Hepatocyte (in vitro differentiated cells): ENCODE data around the gene CDC37L1. TPM values are rescaled to one million over a fixed set of nuclear protein-coding genes. Genes with fewer than 3 reads are reported as not detected.
A peak's percentile ranks its signal among the peaks of the same experiment; 100 is the strongest.

Experiments used
- DNase-seq: peaks from one replicate; pipeline ENCODE4 v3.0.0-alpha.2; 2016; ENCODE audit warnings: low spot score
- H2AFZ ChIP-seq: fragments of 200-600 bp; sonication (generic); 2 replicates; pipeline ENCODE4 v1.6.0; 2016; ENCODE audit warnings: antibody characterized with exemption, mild to moderate bottlenecking
- H3K27ac ChIP-seq: fragments of 200-600 bp; sonication (generic); 2 replicates; pipeline ENCODE4 v1.5.1; 2016; ENCODE audit warnings: mild to moderate bottlenecking
- H3K27me3 ChIP-seq: fragments of 200-600 bp; sonication (generic); 2 replicates; pipeline ENCODE4 v1.6.1; 2016
- H3K36me3 ChIP-seq: fragments of 200-600 bp; sonication (generic); replicated peaks from 2 replicates; pipeline ENCODE4 v1.5.1; 2016; ENCODE audit warnings: low read depth; ENCODE audit not compliant: insufficient read depth
- H3K4me1 ChIP-seq: fragments of 200-600 bp; sonication (generic); 2 replicates; pipeline ENCODE4 v1.5.1; 2016; ENCODE audit warnings: mild to moderate bottlenecking, moderate library complexity; ENCODE audit not compliant: insufficient read depth
- H3K4me2 ChIP-seq: fragments of 200-600 bp; sonication (generic); 2 replicates; pipeline ENCODE4 v1.6.0; 2016
- H3K4me3 ChIP-seq: fragments of 200-600 bp; sonication (generic); 2 replicates; pipeline ENCODE4 v1.5.1; 2016; ENCODE audit warnings: mild to moderate bottlenecking
- H3K79me2 ChIP-seq: fragments of 200-600 bp; sonication (generic); 2 replicates; pipeline ENCODE4 v1.6.0; 2017; ENCODE audit warnings: mild to moderate bottlenecking
- H3K9me2 ChIP-seq: fragments of 200-600 bp; sonication (generic); replicated peaks from 2 replicates; pipeline ENCODE4 v1.6.0; 2017; ENCODE audit warnings: mild to moderate bottlenecking; ENCODE audit not compliant: insufficient read depth
- H3K9me3 ChIP-seq: fragments of 200-600 bp; sonication (generic); 2 replicates; pipeline ENCODE4 v1.5.1; 2016; ENCODE audit warnings: low read depth, mild to moderate bottlenecking
- H4K20me1 ChIP-seq: fragments of 200-600 bp; sonication (generic); 2 replicates; pipeline ENCODE4 v1.6.0; 2016; ENCODE audit warnings: mild to moderate bottlenecking; ENCODE audit not compliant: insufficient read depth, poor library complexity, severe bottlenecking
- CTCF ChIP-seq: fragments of 200-600 bp; sonication (generic); IDR thresholded peaks from 2 replicates; pipeline ENCODE4 v1.5.1; 2016; ENCODE audit warnings: antibody characterized with exemption, mild to moderate bottlenecking; ENCODE audit not compliant: poor library complexity
- EZH2 ChIP-seq: fragments of 200-600 bp; sonication (generic); IDR thresholded peaks from 2 replicates; pipeline ENCODE4 v1.6.1; 2016; ENCODE audit warnings: antibody characterized with exemption, mild to moderate bottlenecking, borderline replicate concordance
- EZH2phosphoT487 ChIP-seq: fragments of 200-600 bp; sonication (generic); IDR thresholded peaks from one replicate; pipeline ENCODE4 v1.6.1; 2018; ENCODE audit warnings: antibody characterized with exemption, mild to moderate bottlenecking, low read depth, moderate library complexity; ENCODE audit not compliant: unreplicated experiment, severe bottlenecking
- WGBS: methylation state at CpG from one replicate; pipeline ENCODE4 v1.1.6; 2016; ENCODE audit warnings: low lambda C conversion rate; ENCODE audit errors: missing lambda C conversion rate; 5-methylcytosine and 5-hydroxymethylcytosine counted together
- polyA plus RNA-seq: library from polyadenylated mRNA; unstranded; fragments of >200 nt; fragmentation: Nextera tagmentation; extraction: Ambion mirVana; gene quantifications from 2 replicates; pipeline ENCODE4 v1.2.1, GENCODE V29; 2016
- total RNA-seq: library from RNA; depleted of rRNA; stranded (reverse); fragments of >200 nt; gene quantifications from 2 replicates; pipeline ENCODE4 v1.2.3, GENCODE V29; 2014

The CDC37L1 gene
- total and polyA plus RNA-seq, 2 experiments from 2014 or later, result 17.2 to 25.5 TPM

GRCh38 chr9:4700091-4700490 lies 20.7 kb downstream of the CDC37L1 start:
- H3K9me2 ChIP-seq, result no peaks in the 10 kb centered on the region
- no peak for DNase-seq
- no peak overlapping the region for H2AFZ ChIP-seq
- peaks cover 5% of the 10 kb centered on the region for H3K4me1 ChIP-seq
- TF ChIP-seq EZH2phosphoT487 (no peak), EZH2 (no peak), CTCF (no peak)
- WGBS, result 74% methylated on average over 3 of the region's 3 CpGs
- H3K79me2 ChIP-seq, result peaks cover 19% of the 10 kb centered on the region
- no peak overlapping the region for H3K4me3 ChIP-seq
- H3K27me3 ChIP-seq, result no peaks in the 10 kb centered on the region
- no peaks in the 10 kb centered on the region for H3K9me3 ChIP-seq
- H3K36me3 ChIP-seq, result no peaks in the 10 kb centered on the region
- peak overlapping the region; percentile 18 for H3K4me2 ChIP-seq
- peak overlapping the region; percentile 10 for H3K27ac ChIP-seq
- no peaks in the 10 kb centered on the region for H4K20me1 ChIP-seq

- peaks cover 5% of the 10 kb centered on the region for H3K4me1 ChIP-seq
- H3K79me2 ChIP-seq, result peaks cover 18% of the 10 kb centered on the region
- no peak overlapping the region for H3K4me2 ChIP-seq
- no peak overlapping the region for H2AFZ ChIP-seq
- 87% methylated on average over 2 of the region's 2 CpGs for WGBS
- no peaks in the 10 kb centered on the region for H3K9me2 ChIP-seq
- no peak overlapping the region for H3K27ac ChIP-seq
- H3K27me3 ChIP-seq, result no peaks in the 10 kb centered on the region
- no peak overlapping the region for H3K4me3 ChIP-seq
- TF ChIP-seq EZH2phosphoT487 (no peak), EZH2 (no peak), CTCF (no peak)
- H3K9me3 ChIP-seq, result no peaks in the 10 kb centered on the region
- no peak for DNase-seq
- no peaks in the 10 kb centered on the region for H4K20me1 ChIP-seq
- H3K36me3 ChIP-seq, result no peaks in the 10 kb centered on the region
Measured at GRCh38 chr9:4700932-4701331, 21.6 kb downstream of the CDC37L1 start.

GRCh38 chr9:4701526-4701925 lies 22.2 kb downstream of the CDC37L1 start:
- DNase-seq, result no peak
- H3K4me3 ChIP-seq, result no peak overlapping the region
- no peak overlapping the region for H3K27ac ChIP-seq
- peaks cover 13% of the 10 kb centered on the region for H3K79me2 ChIP-seq
- 87% methylated on average over 1 of the region's 1 CpG for WGBS
- H3K9me3 ChIP-seq, result no peaks in the 10 kb centered on the region
- H3K4me1 ChIP-seq, result peaks cover 5% of the 10 kb centered on the region
- H3K4me2 ChIP-seq, result no peak overlapping the region
- H4K20me1 ChIP-seq, result no peaks in the 10 kb centered on the region
- H3K36me3 ChIP-seq, result no peaks in the 10 kb centered on the region
- H3K9me2 ChIP-seq, result no peaks in the 10 kb centered on the region
- no peak for TF ChIP-seq EZH2phosphoT487
- TF ChIP-seq CTCF, result no peak
- no peak for TF ChIP-seq EZH2
- H2AFZ ChIP-seq, result no peak overlapping the region
- H3K27me3 ChIP-seq, result no peaks in the 10 kb centered on the region

- no peak for TF ChIP-seq CTCF
- TF ChIP-seq EZH2, result no peak
- no peak for TF ChIP-seq EZH2phosphoT487
- Histone ChIP-seq H3K4me2 (no peak overlapping the region), H4K20me1 (no peaks in the 10 kb centered on the region), H3K27me3 (no peaks in the 10 kb centered on the region), H3K4me3 (no peak overlapping the region), H3K9me2 (no peaks in the 10 kb centered on the region), H2AFZ (no peak overlapping the region), H3K79me2 (no peaks in the 10 kb centered on the region), H3K27ac (no peak overlapping the region), H3K9me3 (no peaks in the 10 kb centered on the region), H3K4me1 (peaks cover 5% of the 10 kb centered on the region), H3K36me3 (no peaks in the 10 kb centered on the region)
- DNase-seq, result no peak
- WGBS, result 90% methylated on average over 2 of the region's 2 CpGs
Measured at GRCh38 chr9:4704129-4704528, 24.8 kb downstream of the CDC37L1 start.
